Pancreas (tissue), 10 donors: ENCODE measurements around the gene PIH1D1. TPM values are rescaled to one million over a fixed set of nuclear protein-coding genes. Genes with fewer than 3 reads are reported as not detected.
"Not testable (repeated sequence)": the region's sequence is repeated elsewhere in the genome, so short reads cannot be mapped to it uniquely, and the experiment has no call there.

ENCODE experiments used
- ATAC-seq, 4 donors: fragments of 200-7000 bp; cut with Tn5 transposase; one replicate each; pipeline versions ENCODE4 v1.8.0 to v1.9.1; 2020; ENCODE audit warnings: mild to moderate bottlenecking in 4 of 4, moderate library complexity in 4 of 4
- DNase-seq, 6 donors: peaks; one replicate each; pipeline ENCODE4 v3.0.0-alpha.2; 2020
- FAIRE-seq: peaks from 2 replicates; lab custom pipeline; 2012; peaks lifted over from hg19 to GRCh38; lab: Jason Lieb, UNC
- H3K27ac ChIP-seq, 4 donors: fragments of 200-600 bp; sonication (generic); 1 replicate in 3 of 4; 2 replicates in 1 of 4; pipeline versions ENCODE4 v1.5.0 to v1.8.0; 2020
- H3K27me3 ChIP-seq, 4 donors: fragments of 200-600 bp; one replicate each; pipeline ENCODE4 v1.8.0; 2021
- H3K36me3 ChIP-seq, 3 donors: fragments of 200-600 bp; sonication (generic) in 1 of 3; one replicate each; pipeline versions ENCODE4 v1.5.0 to v1.8.0; 2020 to 2021
- H3K4me1 ChIP-seq, 3 donors: fragments of 200-600 bp; one replicate each; pipeline ENCODE4 v1.8.0; 2021
- H3K4me3 ChIP-seq, 4 donors: fragments of 200-600 bp; sonication (generic) in 2 of 4; one replicate each; pipeline versions ENCODE4 v1.5.0 to v1.8.0; 2020 to 2021
- H3K9me3 ChIP-seq, 4 donors: fragments of 200-600 bp; one replicate each; pipeline ENCODE4 v1.8.0; 2021
- WGBS, 2 donors: extraction: QIAGEN DNeasy Blood & Tissue Kit; methylation state at CpG; one replicate each; pipeline ENCODE4 v1.1.7; 2013; 5-methylcytosine and 5-hydroxymethylcytosine counted together
- intact Hi-C, 3 donors: fragments of 100-400 bp; cut with DNase I; formaldehyde crosslinking; loops; one replicate each; pipeline versions ENCODE4 v1.11.1 to v1.14.2; 2022
- polyA plus RNA-seq, 2 donors: library from polyadenylated mRNA; stranded (reverse); fragments of 200-250 nt; gene quantifications; one replicate each; pipeline ENCODE4 v1.2.3, GENCODE V29; 2013
- total RNA-seq, 6 donors: library from RNA; stranded (reverse); fragmentation: NEBNext Ultra II Directional in 4 of 6; extraction: Animal tissue kit (Norgen Biotek cat#: 25700) in 4 of 6; gene quantifications; one replicate each; pipeline versions ENCODE4 v1.2.1 to v1.2.4, GENCODE V29; 2021 to 2023
- TF ChIP-seq, protein P1 (sequence below), 4 donors: fragments of 200-600 bp; sonication (generic) in 3 of 4; IDR thresholded peaks; one replicate each; pipeline versions ENCODE4 v1.5.0 to v1.8.0; 2021; ENCODE audit warnings: antibody characterized with exemption in 4 of 4
- donor health status: healthy with polysubstance abuse.
- donor health status: DM: no; HTN: no; CAD: no; lungs with moderate emphysema.
- donor health status: DM: no; HTN: no; CAD: no.
- donor health status: control.
- donor health status: control.
- donor health status: Bipolar disorder and iron deficiency.
- donor health status: DM: yes; HTN: yes; CAD: no.
- donor health status: DM: no; HTN: no; CAD: no.
- donor health status: DM: no; HTN: no; CAD: no.
- donor health status: DM: yes; HTN: yes; CAD: no.

PIH1D1 gene
- total and polyA plus RNA-seq, 8 donors = 34.2 to 110 (median 38.4) TPM

DNA sequence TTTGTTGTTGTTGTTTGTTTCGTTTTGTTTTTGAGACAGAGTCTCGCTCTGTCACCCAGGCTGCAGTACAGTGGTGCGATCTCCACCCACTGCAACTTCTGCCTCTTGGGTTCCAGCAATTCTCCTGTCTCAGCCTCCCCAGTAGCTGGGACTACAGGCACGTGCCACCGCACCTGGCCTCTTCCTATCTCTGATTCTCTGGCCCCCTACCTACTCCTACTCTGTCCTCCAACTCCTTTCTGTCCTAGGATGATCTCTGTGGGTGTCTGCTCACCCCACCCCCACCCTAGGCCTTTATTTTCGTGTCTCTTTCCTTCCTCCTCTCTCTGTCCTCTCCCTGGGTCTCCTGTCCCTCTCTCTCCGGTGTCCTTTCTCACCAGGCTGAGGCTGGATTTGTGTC is 1.2 kb downstream of the PIH1D1 start:
- Histone ChIP-seq H3K27ac (no peak overlapping the region), H3K9me3 (no peaks in the 10 kb centered on the region), H3K4me1 (peaks cover 0 to 7% (median 5%) of the 10 kb centered on the region in 3 donors), H3K36me3 (no peaks in the 10 kb centered on the region), H3K4me3 (peak overlapping the region in 1 of 4 donors; percentile 68), H3K27me3 (no peaks in the 10 kb centered on the region)
- DNase-seq (no peak), FAIRE-seq (no peak), ATAC-seq (no peak)
- intact Hi-C loops = no loop called here
- WGBS, 2 donors = 79 to 80% methylated on average over 7 of the region's 7 CpGs
- TF ChIP-seq, protein P1, sequence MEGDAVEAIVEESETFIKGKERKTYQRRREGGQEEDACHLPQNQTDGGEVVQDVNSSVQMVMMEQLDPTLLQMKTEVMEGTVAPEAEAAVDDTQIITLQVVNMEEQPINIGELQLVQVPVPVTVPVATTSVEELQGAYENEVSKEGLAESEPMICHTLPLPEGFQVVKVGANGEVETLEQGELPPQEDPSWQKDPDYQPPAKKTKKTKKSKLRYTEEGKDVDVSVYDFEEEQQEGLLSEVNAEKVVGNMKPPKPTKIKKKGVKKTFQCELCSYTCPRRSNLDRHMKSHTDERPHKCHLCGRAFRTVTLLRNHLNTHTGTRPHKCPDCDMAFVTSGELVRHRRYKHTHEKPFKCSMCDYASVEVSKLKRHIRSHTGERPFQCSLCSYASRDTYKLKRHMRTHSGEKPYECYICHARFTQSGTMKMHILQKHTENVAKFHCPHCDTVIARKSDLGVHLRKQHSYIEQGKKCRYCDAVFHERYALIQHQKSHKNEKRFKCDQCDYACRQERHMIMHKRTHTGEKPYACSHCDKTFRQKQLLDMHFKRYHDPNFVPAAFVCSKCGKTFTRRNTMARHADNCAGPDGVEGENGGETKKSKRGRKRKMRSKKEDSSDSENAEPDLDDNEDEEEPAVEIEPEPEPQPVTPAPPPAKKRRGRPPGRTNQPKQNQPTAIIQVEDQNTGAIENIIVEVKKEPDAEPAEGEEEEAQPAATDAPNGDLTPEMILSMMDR (IDR thresholded peaks at IDR 0.05) = no peak

DNA sequence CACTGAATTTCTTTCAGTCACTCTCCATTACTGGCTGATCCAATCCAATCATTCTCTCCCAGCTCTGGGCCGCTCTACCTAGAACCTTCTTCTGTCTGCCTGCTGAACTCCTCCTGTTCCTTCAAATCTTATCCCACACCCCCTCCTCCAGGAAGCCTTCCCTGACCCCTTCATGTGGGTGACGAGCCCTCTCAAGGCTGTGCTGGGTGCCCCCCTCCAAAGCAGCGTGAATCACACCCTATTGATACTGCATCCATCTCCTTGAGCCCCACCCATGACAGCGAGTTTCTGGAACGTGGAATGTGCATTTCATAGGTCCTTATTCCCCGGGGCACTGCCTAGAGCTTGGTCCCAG is 3.2 kb downstream of the PIH1D1 start:
- H3K9me3 ChIP-seq = no peaks in the 10 kb centered on the region
- peaks cover 0 to 5% (median 4%) of the 10 kb centered on the region in 3 donors for H3K4me1 ChIP-seq
- no peaks in the 10 kb centered on the region for H3K36me3 ChIP-seq
- intact Hi-C loops = loop anchor here in 2 of 3 donors (10.0 kb wide), 2 partner anchors 54 to 224 kb away; no protein-coding TSS in a partner anchor
- TF ChIP-seq, protein P1 (IDR thresholded peaks at IDR 0.05) = no peak
- DNase-seq (no peak), ATAC-seq (no peak), FAIRE-seq (no peak)
- WGBS, 2 donors = 92 to 96% methylated on average over 6 of the region's 6 CpGs
- H3K4me3 ChIP-seq = no peak overlapping the region
- no peaks in the 10 kb centered on the region for H3K27me3 ChIP-seq
- no peak overlapping the region for H3K27ac ChIP-seq

DNA sequence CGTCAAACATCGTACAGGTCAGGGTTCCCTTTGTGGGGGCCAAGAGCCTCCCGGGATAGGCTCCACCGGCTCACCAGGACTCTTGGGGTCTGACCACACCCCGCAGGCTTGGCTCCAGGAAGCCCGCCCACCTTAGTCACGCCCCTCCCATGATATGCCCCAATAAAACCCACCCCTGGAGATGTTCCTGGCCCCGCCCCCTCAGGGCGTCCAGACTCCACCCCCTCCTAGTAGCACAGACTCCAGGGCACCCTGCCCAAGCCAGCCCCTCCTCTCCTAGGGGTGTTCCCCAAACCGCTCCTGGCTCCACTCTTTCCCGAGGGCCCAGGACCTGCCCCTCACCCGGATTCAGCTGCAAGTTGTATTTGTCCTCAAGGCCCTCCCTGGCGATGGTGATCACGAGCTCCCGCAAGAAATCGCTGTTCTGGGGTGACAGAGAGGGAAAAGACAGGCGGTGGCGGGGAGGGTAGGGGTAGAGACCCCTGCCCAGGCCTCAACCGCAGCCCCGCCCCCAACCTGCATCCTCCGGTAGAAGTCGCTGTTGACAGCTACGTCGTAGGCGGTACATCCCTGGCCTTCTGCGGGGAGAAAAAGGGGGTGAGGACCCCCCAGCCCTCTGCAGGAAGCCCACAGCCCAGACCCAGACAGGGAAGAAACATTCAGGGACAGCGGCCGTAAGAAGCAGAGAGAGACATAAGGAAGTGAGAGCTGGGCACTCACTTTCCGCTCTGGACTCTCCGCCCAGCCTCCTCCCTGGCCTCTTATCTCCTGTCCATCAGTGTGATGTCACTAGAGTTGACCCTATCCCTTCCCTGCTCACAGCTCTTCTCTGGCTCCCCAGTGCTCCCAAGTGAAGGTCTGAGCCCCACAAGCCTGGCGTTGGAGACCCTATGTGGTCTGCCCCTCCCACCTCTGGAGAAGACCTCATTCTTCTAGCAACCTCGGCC is 3.9 kb downstream of the PIH1D1 start:
- Histone ChIP-seq H3K4me1 (peaks cover 0 to 5% (median 4%) of the 10 kb centered on the region in 3 donors), H3K27me3 (no peaks in the 10 kb centered on the region), H3K36me3 (no peaks in the 10 kb centered on the region), H3K9me3 (no peaks in the 10 kb centered on the region), H3K27ac (no peak overlapping the region), H3K4me3 (no peak overlapping the region)
- no peak for ATAC-seq
- TF ChIP-seq, protein P1 (IDR thresholded peaks at IDR 0.05) = no peak
- WGBS, 2 donors = 85 to 87% methylated on average over 32 of the region's 32 CpGs
- DNase-seq = peak in 3 of 6 donors; percentile 39 to 79 (median 76)
- intact Hi-C loops = loop anchor here in 2 of 3 donors (10.0 kb wide), 2 partner anchors 53 to 223 kb away; no protein-coding TSS in a partner anchor
- no peak for FAIRE-seq

DNA sequence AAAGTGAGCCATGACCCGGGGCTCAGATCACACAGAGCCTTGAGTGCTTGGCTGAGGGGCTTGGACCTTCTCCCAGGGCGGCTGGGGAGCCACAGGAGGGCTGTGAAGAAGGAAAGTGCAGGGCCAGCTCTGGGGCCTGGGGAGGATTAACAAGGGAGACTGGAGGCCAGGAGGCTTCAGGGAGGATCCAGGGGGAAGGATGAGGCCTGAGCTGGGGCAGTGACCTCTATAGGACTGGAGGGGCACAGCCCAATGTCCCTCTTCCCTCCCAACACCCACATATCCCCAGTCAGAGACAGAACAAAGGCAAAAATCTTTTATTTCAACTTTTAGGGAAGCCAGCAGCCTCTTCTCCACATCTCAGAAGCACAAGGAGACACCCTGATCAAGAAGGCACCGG is 5.6 kb downstream of the PIH1D1 start:
- ATAC-seq = no peak
- TF ChIP-seq, protein P1 (IDR thresholded peaks at IDR 0.05) = no peak
- Histone ChIP-seq H3K36me3 (no peaks in the 10 kb centered on the region), H3K4me1 (peaks cover 0 to 5% (median 4%) of the 10 kb centered on the region in 3 donors), H3K9me3 (no peaks in the 10 kb centered on the region), H3K27me3 (no peaks in the 10 kb centered on the region), H3K27ac (no peak overlapping the region), H3K4me3 (no peak overlapping the region)
- intact Hi-C loops = loop anchor here in 2 of 3 donors (10.0 kb wide), 2 partner anchors 51 to 221 kb away; no protein-coding TSS in a partner anchor
- DNase-seq = no peak
- no peak for FAIRE-seq
- WGBS, 2 donors = 72 to 82% methylated on average over 3 of the region's 3 CpGs

DNA sequence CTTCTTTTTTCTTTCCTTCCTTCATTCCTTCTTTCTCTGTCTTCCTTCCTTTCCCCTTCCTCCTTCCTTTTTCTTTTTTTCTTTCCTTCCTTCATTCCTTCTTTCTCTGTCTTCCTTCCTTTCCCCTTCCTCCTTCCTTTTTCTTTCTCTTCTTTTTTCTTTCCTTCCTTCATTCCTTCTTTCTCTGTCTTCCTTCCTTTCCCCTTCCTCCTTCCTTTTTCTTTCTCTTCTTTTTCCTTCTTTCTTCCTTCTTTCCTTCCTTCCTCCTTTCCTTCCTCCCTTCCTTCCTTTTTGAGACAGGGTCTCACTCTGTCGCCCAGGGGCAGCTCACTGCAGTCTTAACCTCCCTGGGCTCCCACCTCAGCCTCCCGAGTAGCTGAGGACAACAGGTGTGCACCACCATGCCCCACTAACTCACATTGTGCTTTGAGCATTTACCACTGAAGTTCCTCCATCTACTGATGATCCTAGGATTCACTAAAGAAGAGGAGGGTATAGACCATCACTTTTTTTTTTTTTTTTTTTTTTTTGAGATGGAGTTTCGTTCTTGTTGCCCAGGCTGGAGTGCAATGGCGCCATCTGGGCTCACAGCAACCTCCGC is 7.4 kb downstream of the PIH1D1 start:
- H3K4me3 ChIP-seq, ATAC-seq, H3K9me3 ChIP-seq, H3K27me3 ChIP-seq, H3K36me3 ChIP-seq, H3K27ac ChIP-seq, FAIRE-seq, DNase-seq, H3K4me1 ChIP-seq: not testable (repeated sequence)
- WGBS, 2 donors = 47 to 65% methylated on average over 4 to 5 of the region's 5 CpGs
- intact Hi-C loops = loop anchor here in 2 of 3 donors (10.0 kb wide), 2 partner anchors 49 to 219 kb away; no protein-coding TSS in a partner anchor
